Adrenal gland (tissue), 5 donors: ENCODE results near the gene TSPAN9.

Source experiments
- CTCF ChIP-seq, 6 experiments: fragments of 450-650 bp in 4 of 6; fragments of 200-600 bp in 2 of 6; sonication (generic) in 1 of 6; IDR thresholded peaks; 1 replicate in 5 of 6; 2 replicates in 1 of 6; pipeline versions ENCODE4 v1.5.1 to v1.8.0; 2016 to 2021; ENCODE audit warnings: antibody characterized with exemption in 6 of 6, mild to moderate bottlenecking in 2 of 6, moderate library complexity in 1 of 6
- POLR2A ChIP-seq, 2 donors: fragments of 450-650 bp; IDR thresholded peaks; one replicate each; pipeline ENCODE4 v1.6.1; 2017; ENCODE audit warnings: antibody characterized with exemption in 2 of 2, mild to moderate bottlenecking in 2 of 2, moderate library complexity in 1 of 2
- donor health status: DM: no; HTN: no; CAD: no.

- TF ChIP-seq CTCF (IDR thresholded peaks at IDR 0.05) (no peak), POLR2A (IDR thresholded peaks at IDR 0.05) (no peak)
Measured at GRCh38 chr12:3213768-3214167, 136.6 kb downstream of the TSPAN9 start.
